ENCODE measurements around the gene ZNHIT3. TPM values are rescaled to one million over a fixed set of nuclear protein-coding genes. Genes with fewer than 3 reads are reported as not detected.

The ZNHIT3 gene
- total and polyA plus RNA-seq, 2 experiments from 2014 or later, result 50.5 to 128 TPM

DNA sequence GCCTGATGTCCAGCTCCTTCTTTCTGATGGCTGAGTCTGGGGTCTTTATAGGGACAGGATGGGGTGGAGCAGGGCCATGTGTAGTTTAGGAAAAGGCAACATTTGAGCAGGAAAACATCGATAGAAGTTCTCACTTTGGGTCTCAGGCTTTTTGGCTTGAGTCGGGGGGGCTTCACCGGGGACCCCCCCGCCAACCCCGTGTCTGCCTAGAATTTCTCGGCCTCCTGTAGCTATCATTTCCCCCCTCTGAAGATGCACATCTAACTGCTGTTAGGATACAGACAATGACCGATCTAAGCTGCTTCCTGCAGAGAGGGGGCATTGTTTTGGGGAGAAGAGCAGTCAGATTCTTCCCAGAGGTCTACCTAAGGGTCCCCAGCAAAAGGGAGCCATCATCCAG lies 16.7 kb upstream of the ZNHIT3 start:
- Mint-ChIP-seq H3K4me3 (no peak overlapping the region), H3K9me3 (no peaks in the 10 kb centered on the region; the same call in 2 of the 3 replicates), H3K36me3 (ENCODE audit: low read depth) (no peaks in the 10 kb centered on the region), H3K27ac (no peak overlapping the region), H3K4me1 (peaks cover 4% of the 10 kb centered on the region; the same call in 1 of the 3 replicates), H3K27me3 (ENCODE audit: insufficient read depth, low read depth, poor library complexity) (peaks cover 25% of the 10 kb centered on the region)
- ATAC-seq, result no peak
- Histone ChIP-seq H2AFZ (no peak overlapping the region), H3K36me3 (ENCODE audit: insufficient read depth) (no peaks in the 10 kb centered on the region), H3K4me2 (no peak overlapping the region), H4K20me1 (replicated peaks; ENCODE audit: insufficient read depth) (no peaks in the 10 kb centered on the region; the same call in 1 of the 2 replicates), H3K27ac (ENCODE audit: low read depth) (no peak overlapping the region), H3F3A (replicated peaks; ENCODE audit: low read depth) (no peaks in the 10 kb centered on the region), H3K4me3 (no peak overlapping the region), H3K9me2 (ENCODE audit: insufficient read depth) (no peaks in the 10 kb centered on the region; the same call in 1 of the 2 replicates), H3K79me2 (replicated peaks; ENCODE audit: insufficient read depth) (no peaks in the 10 kb centered on the region), H3K27me3 (ENCODE audit: insufficient read depth) (peaks cover 28% of the 10 kb centered on the region), H3K4me1 (ENCODE audit: insufficient read depth) (no peaks in the 10 kb centered on the region)
- TF ChIP-seq ZNF331 (CRISPR knock-in tag; IDR thresholded peaks at IDR 0.05; ENCODE audit: low read depth) (no peak), POLR2AphosphoS5 (IDR thresholded peaks at IDR 0.05; ENCODE audit: low read depth) (no peak), EZH2 (IDR thresholded peaks at IDR 0.05; ENCODE audit: low read depth, unreplicated experiment) (no peak), CREB1 (CRISPR knock-in tag; IDR thresholded peaks at IDR 0.05; ENCODE audit: low read depth) (no peak), ZNF114 (CRISPR knock-in tag; IDR thresholded peaks at IDR 0.05) (no peak), EZH2phosphoT487 (IDR thresholded peaks at IDR 0.05; ENCODE audit: unreplicated experiment) (no peak), NANOG (IDR thresholded peaks at IDR 0.05; ENCODE audit: borderline replicate concordance) (no peak), JUNB (IDR thresholded peaks at IDR 0.05; ENCODE audit: unreplicated experiment) (no peak), STAT1 (IDR thresholded peaks at IDR 0.05; ENCODE audit: unreplicated experiment) (no peak)
- TF ChIP-seq, protein P1, sequence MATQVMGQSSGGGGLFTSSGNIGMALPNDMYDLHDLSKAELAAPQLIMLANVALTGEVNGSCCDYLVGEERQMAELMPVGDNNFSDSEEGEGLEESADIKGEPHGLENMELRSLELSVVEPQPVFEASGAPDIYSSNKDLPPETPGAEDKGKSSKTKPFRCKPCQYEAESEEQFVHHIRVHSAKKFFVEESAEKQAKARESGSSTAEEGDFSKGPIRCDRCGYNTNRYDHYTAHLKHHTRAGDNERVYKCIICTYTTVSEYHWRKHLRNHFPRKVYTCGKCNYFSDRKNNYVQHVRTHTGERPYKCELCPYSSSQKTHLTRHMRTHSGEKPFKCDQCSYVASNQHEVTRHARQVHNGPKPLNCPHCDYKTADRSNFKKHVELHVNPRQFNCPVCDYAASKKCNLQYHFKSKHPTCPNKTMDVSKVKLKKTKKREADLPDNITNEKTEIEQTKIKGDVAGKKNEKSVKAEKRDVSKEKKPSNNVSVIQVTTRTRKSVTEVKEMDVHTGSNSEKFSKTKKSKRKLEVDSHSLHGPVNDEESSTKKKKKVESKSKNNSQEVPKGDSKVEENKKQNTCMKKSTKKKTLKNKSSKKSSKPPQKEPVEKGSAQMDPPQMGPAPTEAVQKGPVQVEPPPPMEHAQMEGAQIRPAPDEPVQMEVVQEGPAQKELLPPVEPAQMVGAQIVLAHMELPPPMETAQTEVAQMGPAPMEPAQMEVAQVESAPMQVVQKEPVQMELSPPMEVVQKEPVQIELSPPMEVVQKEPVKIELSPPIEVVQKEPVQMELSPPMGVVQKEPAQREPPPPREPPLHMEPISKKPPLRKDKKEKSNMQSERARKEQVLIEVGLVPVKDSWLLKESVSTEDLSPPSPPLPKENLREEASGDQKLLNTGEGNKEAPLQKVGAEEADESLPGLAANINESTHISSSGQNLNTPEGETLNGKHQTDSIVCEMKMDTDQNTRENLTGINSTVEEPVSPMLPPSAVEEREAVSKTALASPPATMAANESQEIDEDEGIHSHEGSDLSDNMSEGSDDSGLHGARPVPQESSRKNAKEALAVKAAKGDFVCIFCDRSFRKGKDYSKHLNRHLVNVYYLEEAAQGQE (IDR thresholded peaks at IDR 0.05; ENCODE audit: unreplicated experiment), result no peak
- TF ChIP-seq, protein P2, sequence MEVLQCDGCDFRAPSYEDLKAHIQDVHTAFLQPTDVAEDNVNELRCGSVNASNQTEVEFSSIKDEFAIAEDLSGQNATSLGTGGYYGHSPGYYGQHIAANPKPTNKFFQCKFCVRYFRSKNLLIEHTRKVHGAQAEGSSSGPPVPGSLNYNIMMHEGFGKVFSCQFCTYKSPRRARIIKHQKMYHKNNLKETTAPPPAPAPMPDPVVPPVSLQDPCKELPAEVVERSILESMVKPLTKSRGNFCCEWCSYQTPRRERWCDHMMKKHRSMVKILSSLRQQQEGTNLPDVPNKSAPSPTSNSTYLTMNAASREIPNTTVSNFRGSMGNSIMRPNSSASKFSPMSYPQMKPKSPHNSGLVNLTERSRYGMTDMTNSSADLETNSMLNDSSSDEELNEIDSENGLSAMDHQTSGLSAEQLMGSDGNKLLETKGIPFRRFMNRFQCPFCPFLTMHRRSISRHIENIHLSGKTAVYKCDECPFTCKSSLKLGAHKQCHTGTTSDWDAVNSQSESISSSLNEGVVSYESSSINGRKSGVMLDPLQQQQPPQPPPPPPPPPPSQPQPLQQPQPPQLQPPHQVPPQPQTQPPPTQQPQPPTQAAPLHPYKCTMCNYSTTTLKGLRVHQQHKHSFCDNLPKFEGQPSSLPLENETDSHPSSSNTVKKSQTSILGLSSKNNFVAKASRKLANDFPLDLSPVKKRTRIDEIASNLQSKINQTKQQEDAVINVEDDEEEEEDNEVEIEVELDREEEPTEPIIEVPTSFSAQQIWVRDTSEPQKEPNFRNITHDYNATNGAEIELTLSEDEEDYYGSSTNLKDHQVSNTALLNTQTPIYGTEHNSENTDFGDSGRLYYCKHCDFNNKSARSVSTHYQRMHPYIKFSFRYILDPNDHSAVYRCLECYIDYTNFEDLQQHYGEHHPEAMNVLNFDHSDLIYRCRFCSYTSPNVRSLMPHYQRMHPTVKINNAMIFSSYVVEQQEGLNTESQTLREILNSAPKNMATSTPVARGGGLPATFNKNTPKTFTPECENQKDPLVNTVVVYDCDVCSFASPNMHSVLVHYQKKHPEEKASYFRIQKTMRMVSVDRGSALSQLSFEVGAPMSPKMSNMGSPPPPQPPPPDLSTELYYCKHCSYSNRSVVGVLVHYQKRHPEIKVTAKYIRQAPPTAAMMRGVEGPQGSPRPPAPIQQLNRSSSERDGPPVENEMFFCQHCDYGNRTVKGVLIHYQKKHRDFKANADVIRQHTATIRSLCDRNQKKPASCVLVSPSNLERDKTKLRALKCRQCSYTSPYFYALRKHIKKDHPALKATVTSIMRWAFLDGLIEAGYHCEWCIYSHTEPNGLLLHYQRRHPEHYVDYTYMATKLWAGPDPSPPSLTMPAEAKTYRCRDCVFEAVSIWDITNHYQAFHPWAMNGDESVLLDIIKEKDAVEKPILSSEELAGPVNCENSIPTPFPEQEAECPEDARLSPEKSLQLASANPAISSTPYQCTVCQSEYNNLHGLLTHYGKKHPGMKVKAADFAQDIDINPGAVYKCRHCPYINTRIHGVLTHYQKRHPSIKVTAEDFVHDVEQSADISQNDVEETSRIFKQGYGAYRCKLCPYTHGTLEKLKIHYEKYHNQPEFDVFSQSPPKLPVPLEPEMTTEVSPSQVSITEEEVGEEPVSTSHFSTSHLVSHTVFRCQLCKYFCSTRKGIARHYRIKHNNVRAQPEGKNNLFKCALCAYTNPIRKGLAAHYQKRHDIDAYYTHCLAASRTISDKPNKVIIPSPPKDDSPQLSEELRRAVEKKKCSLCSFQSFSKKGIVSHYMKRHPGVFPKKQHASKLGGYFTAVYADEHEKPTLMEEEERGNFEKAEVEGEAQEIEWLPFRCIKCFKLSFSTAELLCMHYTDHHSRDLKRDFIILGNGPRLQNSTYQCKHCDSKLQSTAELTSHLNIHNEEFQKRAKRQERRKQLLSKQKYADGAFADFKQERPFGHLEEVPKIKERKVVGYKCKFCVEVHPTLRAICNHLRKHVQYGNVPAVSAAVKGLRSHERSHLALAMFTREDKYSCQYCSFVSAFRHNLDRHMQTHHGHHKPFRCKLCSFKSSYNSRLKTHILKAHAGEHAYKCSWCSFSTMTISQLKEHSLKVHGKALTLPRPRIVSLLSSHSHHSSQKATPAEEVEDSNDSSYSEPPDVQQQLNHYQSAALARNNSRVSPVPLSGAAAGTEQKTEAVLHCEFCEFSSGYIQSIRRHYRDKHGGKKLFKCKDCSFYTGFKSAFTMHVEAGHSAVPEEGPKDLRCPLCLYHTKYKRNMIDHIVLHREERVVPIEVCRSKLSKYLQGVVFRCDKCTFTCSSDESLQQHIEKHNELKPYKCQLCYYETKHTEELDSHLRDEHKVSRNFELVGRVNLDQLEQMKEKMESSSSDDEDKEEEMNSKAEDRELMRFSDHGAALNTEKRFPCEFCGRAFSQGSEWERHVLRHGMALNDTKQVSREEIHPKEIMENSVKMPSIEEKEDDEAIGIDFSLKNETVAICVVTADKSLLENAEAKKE (CRISPR knock-in tag; IDR thresholded peaks at IDR 0.05), result no peak
- TF ChIP-seq, protein P3, sequence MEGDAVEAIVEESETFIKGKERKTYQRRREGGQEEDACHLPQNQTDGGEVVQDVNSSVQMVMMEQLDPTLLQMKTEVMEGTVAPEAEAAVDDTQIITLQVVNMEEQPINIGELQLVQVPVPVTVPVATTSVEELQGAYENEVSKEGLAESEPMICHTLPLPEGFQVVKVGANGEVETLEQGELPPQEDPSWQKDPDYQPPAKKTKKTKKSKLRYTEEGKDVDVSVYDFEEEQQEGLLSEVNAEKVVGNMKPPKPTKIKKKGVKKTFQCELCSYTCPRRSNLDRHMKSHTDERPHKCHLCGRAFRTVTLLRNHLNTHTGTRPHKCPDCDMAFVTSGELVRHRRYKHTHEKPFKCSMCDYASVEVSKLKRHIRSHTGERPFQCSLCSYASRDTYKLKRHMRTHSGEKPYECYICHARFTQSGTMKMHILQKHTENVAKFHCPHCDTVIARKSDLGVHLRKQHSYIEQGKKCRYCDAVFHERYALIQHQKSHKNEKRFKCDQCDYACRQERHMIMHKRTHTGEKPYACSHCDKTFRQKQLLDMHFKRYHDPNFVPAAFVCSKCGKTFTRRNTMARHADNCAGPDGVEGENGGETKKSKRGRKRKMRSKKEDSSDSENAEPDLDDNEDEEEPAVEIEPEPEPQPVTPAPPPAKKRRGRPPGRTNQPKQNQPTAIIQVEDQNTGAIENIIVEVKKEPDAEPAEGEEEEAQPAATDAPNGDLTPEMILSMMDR (conservative IDR thresholded peaks at IDR 0.05; ENCODE audit: low read depth in 2 of 2), result no peak
- TF ChIP-seq, protein P4, sequence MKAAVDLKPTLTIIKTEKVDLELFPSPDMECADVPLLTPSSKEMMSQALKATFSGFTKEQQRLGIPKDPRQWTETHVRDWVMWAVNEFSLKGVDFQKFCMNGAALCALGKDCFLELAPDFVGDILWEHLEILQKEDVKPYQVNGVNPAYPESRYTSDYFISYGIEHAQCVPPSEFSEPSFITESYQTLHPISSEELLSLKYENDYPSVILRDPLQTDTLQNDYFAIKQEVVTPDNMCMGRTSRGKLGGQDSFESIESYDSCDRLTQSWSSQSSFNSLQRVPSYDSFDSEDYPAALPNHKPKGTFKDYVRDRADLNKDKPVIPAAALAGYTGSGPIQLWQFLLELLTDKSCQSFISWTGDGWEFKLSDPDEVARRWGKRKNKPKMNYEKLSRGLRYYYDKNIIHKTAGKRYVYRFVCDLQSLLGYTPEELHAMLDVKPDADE (IDR thresholded peaks at IDR 0.05), result no peak
- DNase-seq (ENCODE audit: low spot score), result no peak
